Measurements from ENCODE around the gene SAG.

Gene SAG

GRCh38 chr2:233307565-233307964 is at the start of gene SAG:
SAG (plus strand) TSS chr2:233307816; CDS start chr2:233309190, 1,374 bp downstream.
- Histone ChIP-seq H3K27ac (ENCODE audit: low read length) (no peak within 1 kb of the TSS), H3K36me3 (ENCODE audit: control insufficient read depth in 1 of 2, insufficient read depth in 2 of 2, low read length in 2 of 2) (no peaks in the 10 kb centered on the region), H3K9me3 (ENCODE audit: control insufficient read depth in 1 of 2, low read length in 2 of 2) (no peaks in the 10 kb centered on the region), H3K27me3 (ENCODE audit: low read depth, low read length) (no peaks in the 10 kb centered on the region), H3K4me1 (ENCODE audit: control insufficient read depth in 1 of 2, insufficient read depth in 2 of 2, low read length in 2 of 2) (no peaks in the 10 kb centered on the region), H3K4me3 (ENCODE audit: low read depth in 1 of 2, low read length in 2 of 2) (no peak within 1 kb of the TSS)

- Histone ChIP-seq H3K36me3 (ENCODE audit: control insufficient read depth in 1 of 2, insufficient read depth in 2 of 2, low read length in 2 of 2) (peaks cover 46 to 58% of the 10 kb centered on the region in 2 donors), H3K27me3 (ENCODE audit: low read depth, low read length) (no peaks in the 10 kb centered on the region)
These were observed 49.4 kb upstream of the SAG start for GRCh38 chr2:233258211-233258610.

GRCh38 chr2:233259730-233260129 is 47.9 kb upstream of the SAG start:
- Histone ChIP-seq H3K4me3 (ENCODE audit: low read depth in 1 of 2, low read length in 2 of 2) (no peak overlapping the region), H3K27me3 (ENCODE audit: low read depth, low read length) (no peaks in the 10 kb centered on the region), H3K9me3 (ENCODE audit: control insufficient read depth in 1 of 2, low read length in 2 of 2) (no peaks in the 10 kb centered on the region), H3K27ac (ENCODE audit: low read length) (no peak overlapping the region), H3K36me3 (ENCODE audit: control insufficient read depth in 1 of 2, insufficient read depth in 2 of 2, low read length in 2 of 2) (peaks cover 61 to 73% of the 10 kb centered on the region in 2 donors), H3K4me1 (ENCODE audit: control insufficient read depth in 1 of 2, insufficient read depth in 2 of 2, low read length in 2 of 2) (no peaks in the 10 kb centered on the region)

More at GRCh38 chr2:233258211-233258610, 49.4 kb upstream of the SAG start:
- no peak overlapping the region for H3K4me3 ChIP-seq (ENCODE audit: low read depth in 1 of 2, low read length in 2 of 2)
- no peak overlapping the region for H3K27ac ChIP-seq (ENCODE audit: low read length)
- no peaks in the 10 kb centered on the region for H3K9me3 ChIP-seq (ENCODE audit: control insufficient read depth in 1 of 2, low read length in 2 of 2)
- peaks cover 11 to 13% of the 10 kb centered on the region in 2 donors for H3K4me1 ChIP-seq (ENCODE audit: control insufficient read depth in 1 of 2, insufficient read depth in 2 of 2, low read length in 2 of 2)

- Histone ChIP-seq H3K27me3 (ENCODE audit: low read depth, low read length) (no peaks in the 10 kb centered on the region), H3K4me3 (ENCODE audit: low read depth in 1 of 2, low read length in 2 of 2) (no peak overlapping the region), H3K4me1 (ENCODE audit: control insufficient read depth in 1 of 2, insufficient read depth in 2 of 2, low read length in 2 of 2) (no peaks in the 10 kb centered on the region), H3K9me3 (ENCODE audit: control insufficient read depth in 1 of 2, low read length in 2 of 2) (no peaks in the 10 kb centered on the region), H3K27ac (ENCODE audit: low read length) (no peak overlapping the region), H3K36me3 (ENCODE audit: control insufficient read depth in 1 of 2, insufficient read depth in 2 of 2, low read length in 2 of 2) (peaks cover 68 to 83% of the 10 kb centered on the region in 2 donors)
These were observed 47.0 kb upstream of the SAG start for GRCh38 chr2:233260661-233261060.

- no peaks in the 10 kb centered on the region for H3K27me3 ChIP-seq (ENCODE audit: low read depth, low read length)
- no peak overlapping the region for H3K4me3 ChIP-seq (ENCODE audit: low read depth in 1 of 2, low read length in 2 of 2)
- H3K27ac ChIP-seq (ENCODE audit: low read length) = no peak overlapping the region
- H3K36me3 ChIP-seq (ENCODE audit: control insufficient read depth in 1 of 2, insufficient read depth in 2 of 2, low read length in 2 of 2) = peaks cover 75 to 92% of the 10 kb centered on the region in 2 donors
- no peaks in the 10 kb centered on the region for H3K4me1 ChIP-seq (ENCODE audit: control insufficient read depth in 1 of 2, insufficient read depth in 2 of 2, low read length in 2 of 2)
- no peaks in the 10 kb centered on the region for H3K9me3 ChIP-seq (ENCODE audit: control insufficient read depth in 1 of 2, low read length in 2 of 2)
These were observed 45.6 kb upstream of the SAG start for GRCh38 chr2:233261819-233262555.

GRCh38 chr2:233262562-233262961 is 45.1 kb upstream of the SAG start:
- Histone ChIP-seq H3K4me3 (ENCODE audit: low read depth in 1 of 2, low read length in 2 of 2) (no peak overlapping the region), H3K4me1 (ENCODE audit: control insufficient read depth in 1 of 2, insufficient read depth in 2 of 2, low read length in 2 of 2) (no peaks in the 10 kb centered on the region), H3K27ac (ENCODE audit: low read length) (no peak overlapping the region)

GRCh38 chr2:233263045-233263570 is 44.5 kb upstream of the SAG start:
- Histone ChIP-seq H3K27ac (ENCODE audit: low read length) (no peak overlapping the region), H3K4me1 (ENCODE audit: control insufficient read depth in 1 of 2, insufficient read depth in 2 of 2, low read length in 2 of 2) (no peaks in the 10 kb centered on the region), H3K9me3 (ENCODE audit: control insufficient read depth in 1 of 2, low read length in 2 of 2) (no peaks in the 10 kb centered on the region), H3K4me3 (ENCODE audit: low read depth in 1 of 2, low read length in 2 of 2) (no peak overlapping the region), H3K27me3 (ENCODE audit: low read depth, low read length) (no peaks in the 10 kb centered on the region), H3K36me3 (ENCODE audit: control insufficient read depth in 1 of 2, insufficient read depth in 2 of 2, low read length in 2 of 2) (peaks cover 82 to 96% of the 10 kb centered on the region in 2 donors)

More at GRCh38 chr2:233262562-233262961, 45.1 kb upstream of the SAG start:
- Histone ChIP-seq H3K36me3 (ENCODE audit: control insufficient read depth in 1 of 2, insufficient read depth in 2 of 2, low read length in 2 of 2) (peaks cover 79 to 93% of the 10 kb centered on the region in 2 donors), H3K27me3 (ENCODE audit: low read depth, low read length) (no peaks in the 10 kb centered on the region), H3K9me3 (ENCODE audit: control insufficient read depth in 1 of 2, low read length in 2 of 2) (no peaks in the 10 kb centered on the region)

- H3K27me3 ChIP-seq (ENCODE audit: low read depth, low read length) = no peaks in the 10 kb centered on the region
- no peak overlapping the region for H3K4me3 ChIP-seq (ENCODE audit: low read depth in 1 of 2, low read length in 2 of 2)
- H3K9me3 ChIP-seq (ENCODE audit: control insufficient read depth in 1 of 2, low read length in 2 of 2) = no peaks in the 10 kb centered on the region
- H3K36me3 ChIP-seq (ENCODE audit: control insufficient read depth in 1 of 2, insufficient read depth in 2 of 2, low read length in 2 of 2) = peaks cover 82 to 91% of the 10 kb centered on the region in 2 donors
- H3K4me1 ChIP-seq (ENCODE audit: control insufficient read depth in 1 of 2, insufficient read depth in 2 of 2, low read length in 2 of 2) = no peaks in the 10 kb centered on the region
- H3K27ac ChIP-seq (ENCODE audit: low read length) = no peak overlapping the region
These were observed 42.9 kb upstream of the SAG start for GRCh38 chr2:233264667-233265066.

- peaks cover 82 to 88% of the 10 kb centered on the region in 2 donors for H3K36me3 ChIP-seq (ENCODE audit: control insufficient read depth in 1 of 2, insufficient read depth in 2 of 2, low read length in 2 of 2)
- no peaks in the 10 kb centered on the region for H3K4me1 ChIP-seq (ENCODE audit: control insufficient read depth in 1 of 2, insufficient read depth in 2 of 2, low read length in 2 of 2)
- H3K9me3 ChIP-seq (ENCODE audit: control insufficient read depth in 1 of 2, low read length in 2 of 2) = no peaks in the 10 kb centered on the region
- H3K27ac ChIP-seq (ENCODE audit: low read length) = no peak overlapping the region
- H3K4me3 ChIP-seq (ENCODE audit: low read depth in 1 of 2, low read length in 2 of 2) = no peak overlapping the region
- no peaks in the 10 kb centered on the region for H3K27me3 ChIP-seq (ENCODE audit: low read depth, low read length)
These were observed 41.7 kb upstream of the SAG start for GRCh38 chr2:233265899-233266431.

GRCh38 chr2:233266481-233266880 is 41.1 kb upstream of the SAG start:
- Histone ChIP-seq H3K27me3 (ENCODE audit: low read depth, low read length) (no peaks in the 10 kb centered on the region), H3K4me3 (ENCODE audit: low read depth in 1 of 2, low read length in 2 of 2) (no peak overlapping the region), H3K36me3 (ENCODE audit: control insufficient read depth in 1 of 2, insufficient read depth in 2 of 2, low read length in 2 of 2) (peaks cover 82 to 83% of the 10 kb centered on the region in 2 donors), H3K9me3 (ENCODE audit: control insufficient read depth in 1 of 2, low read length in 2 of 2) (no peaks in the 10 kb centered on the region), H3K4me1 (ENCODE audit: control insufficient read depth in 1 of 2, insufficient read depth in 2 of 2, low read length in 2 of 2) (no peaks in the 10 kb centered on the region), H3K27ac (ENCODE audit: low read length) (no peak overlapping the region)

GRCh38 chr2:233267516-233268245 is 39.9 kb upstream of the SAG start:
- Histone ChIP-seq H3K4me3 (ENCODE audit: low read depth in 1 of 2, low read length in 2 of 2) (no peak overlapping the region), H3K27ac (ENCODE audit: low read length) (no peak overlapping the region), H3K27me3 (ENCODE audit: low read depth, low read length) (no peaks in the 10 kb centered on the region), H3K4me1 (ENCODE audit: control insufficient read depth in 1 of 2, insufficient read depth in 2 of 2, low read length in 2 of 2) (no peaks in the 10 kb centered on the region), H3K9me3 (ENCODE audit: control insufficient read depth in 1 of 2, low read length in 2 of 2) (no peaks in the 10 kb centered on the region), H3K36me3 (ENCODE audit: control insufficient read depth in 1 of 2, insufficient read depth in 2 of 2, low read length in 2 of 2) (peaks cover 75 to 83% of the 10 kb centered on the region in 2 donors)

Measured in muscle layer of duodenum (tissue), 2 donors.